GM12873 (cell line): ENCODE measurements around the gene SLC7A9.

Experiments used
- TF ChIP-seq, protein P1 (sequence below): IDR thresholded peaks from 2 replicates; pipeline ENCODE4 v1.5.1; 2012; ENCODE audit warnings: low read depth, mild to moderate bottlenecking, moderate library complexity, low read length, control low read depth; ENCODE audit not compliant: insufficient read depth; ENCODE audit errors: missing control alignments

Gene SLC7A9

DNA sequence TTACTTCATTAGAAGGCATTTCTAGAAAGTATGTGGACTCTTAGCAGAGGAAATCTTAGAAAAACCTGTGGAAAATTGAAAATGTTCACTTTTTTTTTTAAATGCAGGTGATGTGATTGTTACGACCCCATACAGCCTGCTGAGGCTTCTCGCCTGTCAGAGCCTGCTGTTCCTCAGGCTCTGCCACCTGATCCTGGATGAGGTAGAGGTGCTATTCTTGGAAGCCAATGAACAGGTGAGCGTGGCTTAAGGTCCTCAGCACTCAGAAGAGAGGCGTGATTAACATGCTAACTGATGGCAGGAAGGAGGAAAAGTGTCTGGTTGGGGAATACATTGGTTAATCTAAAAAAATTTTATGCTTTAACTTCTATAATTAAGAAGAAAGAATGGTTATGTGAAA, 71.4 kb downstream of the SLC7A9 start:
- TF ChIP-seq, protein P1, sequence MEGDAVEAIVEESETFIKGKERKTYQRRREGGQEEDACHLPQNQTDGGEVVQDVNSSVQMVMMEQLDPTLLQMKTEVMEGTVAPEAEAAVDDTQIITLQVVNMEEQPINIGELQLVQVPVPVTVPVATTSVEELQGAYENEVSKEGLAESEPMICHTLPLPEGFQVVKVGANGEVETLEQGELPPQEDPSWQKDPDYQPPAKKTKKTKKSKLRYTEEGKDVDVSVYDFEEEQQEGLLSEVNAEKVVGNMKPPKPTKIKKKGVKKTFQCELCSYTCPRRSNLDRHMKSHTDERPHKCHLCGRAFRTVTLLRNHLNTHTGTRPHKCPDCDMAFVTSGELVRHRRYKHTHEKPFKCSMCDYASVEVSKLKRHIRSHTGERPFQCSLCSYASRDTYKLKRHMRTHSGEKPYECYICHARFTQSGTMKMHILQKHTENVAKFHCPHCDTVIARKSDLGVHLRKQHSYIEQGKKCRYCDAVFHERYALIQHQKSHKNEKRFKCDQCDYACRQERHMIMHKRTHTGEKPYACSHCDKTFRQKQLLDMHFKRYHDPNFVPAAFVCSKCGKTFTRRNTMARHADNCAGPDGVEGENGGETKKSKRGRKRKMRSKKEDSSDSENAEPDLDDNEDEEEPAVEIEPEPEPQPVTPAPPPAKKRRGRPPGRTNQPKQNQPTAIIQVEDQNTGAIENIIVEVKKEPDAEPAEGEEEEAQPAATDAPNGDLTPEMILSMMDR, result no peak

DNA sequence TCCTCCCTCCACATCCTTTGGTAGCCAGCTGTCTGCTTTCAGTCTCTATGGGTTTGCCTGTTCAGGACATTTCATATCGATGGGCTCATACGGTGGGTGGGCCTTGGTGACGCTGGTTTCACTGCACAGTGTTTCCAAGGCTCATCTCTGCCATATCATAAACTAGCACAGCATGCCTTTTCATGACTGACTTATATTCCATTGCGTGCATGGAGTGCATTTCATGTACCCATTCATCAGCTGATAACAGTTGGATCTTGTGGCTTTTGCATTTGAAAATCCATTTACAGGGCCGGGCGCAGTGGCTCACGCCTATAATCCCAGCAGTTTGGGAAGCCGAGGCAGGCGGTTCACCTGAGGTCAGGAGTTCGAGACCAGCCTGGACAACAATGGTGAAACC, 80.1 kb downstream of the SLC7A9 start:
- TF ChIP-seq, protein P1, result no peak

DNA sequence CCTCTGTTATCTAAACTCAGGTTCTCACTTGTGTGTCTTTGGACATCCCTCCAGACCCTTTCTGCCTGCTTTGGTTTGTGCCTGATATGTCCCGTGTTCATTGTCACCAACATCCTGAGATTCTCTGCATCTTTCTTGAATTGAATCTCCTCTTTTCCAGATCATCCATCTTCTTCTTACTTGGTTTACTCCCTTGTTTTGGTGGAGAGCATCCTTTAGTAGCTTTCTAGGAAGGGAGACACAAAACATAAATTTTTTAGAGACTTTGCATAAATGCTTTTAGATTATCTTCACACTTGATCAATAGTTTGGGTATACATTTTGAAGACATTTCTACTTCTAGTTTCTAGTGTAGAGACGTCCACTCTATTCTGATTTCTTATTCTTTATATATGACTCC, 88.3 kb downstream of the SLC7A9 start:
- TF ChIP-seq, protein P1, result no peak
